Measurements from ENCODE around the gene ACAA1. TPM values are rescaled to one million over a fixed set of nuclear protein-coding genes. Genes with fewer than 3 reads are reported as not detected.

ACAA1 gene
- total and polyA plus RNA-seq, 12 donors, result 76.4 to 136 (median 117) TPM

- Histone ChIP-seq H3K4me1 (peaks cover 0 to 49% (median 0%) of the 10 kb centered on the region in 9 donors), H3K27me3 (no peaks in the 10 kb centered on the region), H3K9me3 (peaks cover 0 to 20% (median 8%) of the 10 kb centered on the region in 11 donors), H3K36me3 (peaks cover 0 to 14% (median 0%) of the 10 kb centered on the region in 9 donors), H3K27ac (peak overlapping the region in 1 of 10 donors; percentile 31), H3K4me3 (no peak overlapping the region)
- no peak for TF ChIP-seq CTCF (IDR thresholded peaks at IDR 0.05)
- WGBS, 2 donors, result 84 to 89% methylated on average over 2 of the region's 2 CpGs
- no peak for ATAC-seq
- intact Hi-C loops (cut with DNase I), result no loop called here
- DNase-seq, result no peak
Observed at GRCh38 chr3:38146504-38146903, 9.6 kb upstream of the ACAA1 start.

GRCh38 chr3:38143511-38143910, 6.6 kb upstream of the ACAA1 start:
- no peak for TF ChIP-seq CTCF (IDR thresholded peaks at IDR 0.05)
- Histone ChIP-seq H3K27me3 (no peaks in the 10 kb centered on the region), H3K36me3 (peaks cover 0 to 27% (median 0%) of the 10 kb centered on the region in 9 donors), H3K4me3 (no peak overlapping the region), H3K27ac (no peak overlapping the region), H3K9me3 (peaks cover 0 to 20% (median 8%) of the 10 kb centered on the region in 11 donors), H3K4me1 (peaks cover 4 to 45% (median 14%) of the 10 kb centered on the region in 9 donors)
- no peak for ATAC-seq
- DNase-seq, result no peak
- intact Hi-C loops (cut with DNase I), result no loop called here
- WGBS, 2 donors, result 65 to 72% methylated on average over 3 of the region's 3 CpGs

GRCh38 chr3:38142959-38143358, 6.0 kb upstream of the ACAA1 start:
- H3K4me3 ChIP-seq, result no peak overlapping the region
- 88 to 90% methylated on average over 1 of the region's 1 CpG for WGBS, 2 donors

GRCh38 chr3:38141952-38142273, 5.0 kb upstream of the ACAA1 start:
- peaks cover 0 to 27% (median 0%) of the 10 kb centered on the region in 9 donors for H3K36me3 ChIP-seq
- no peak overlapping the region for H3K4me3 ChIP-seq
- 97 to 99% methylated on average over 2 of the region's 2 CpGs for WGBS, 2 donors
- H3K9me3 ChIP-seq, result peaks cover 0 to 12% (median 7%) of the 10 kb centered on the region in 11 donors
- H3K27me3 ChIP-seq, result no peaks in the 10 kb centered on the region
- no peak for TF ChIP-seq CTCF (IDR thresholded peaks at IDR 0.05)
- H3K4me1 ChIP-seq, result peaks cover 8 to 37% (median 15%) of the 10 kb centered on the region in 9 donors
- no peak overlapping the region for H3K27ac ChIP-seq
- intact Hi-C loops (cut with DNase I), result no loop called here
- no peak for ATAC-seq
- no peak for DNase-seq

More at GRCh38 chr3:38142959-38143358, 6.0 kb upstream of the ACAA1 start:
- H3K36me3 ChIP-seq, result peaks cover 0 to 27% (median 0%) of the 10 kb centered on the region in 9 donors
- peaks cover 0 to 20% (median 8%) of the 10 kb centered on the region in 11 donors for H3K9me3 ChIP-seq
- no peak for TF ChIP-seq CTCF (IDR thresholded peaks at IDR 0.05)
- H3K4me1 ChIP-seq, result peaks cover 5 to 43% (median 14%) of the 10 kb centered on the region in 9 donors
- no peak for DNase-seq
- no peak for ATAC-seq
- no peak overlapping the region for H3K27ac ChIP-seq
- intact Hi-C loops (cut with DNase I), result no loop called here
- H3K27me3 ChIP-seq, result no peaks in the 10 kb centered on the region
